IMR-90 (cell line): ENCODE measurements around the gene IL34. TPM values are rescaled to one million over a fixed set of nuclear protein-coding genes. Genes with fewer than 3 reads are reported as not detected.

Source experiments
- ATAC-seq: fragments of 200-7000 bp; cut with Tn5 transposase; 2 replicates; pipeline ENCODE4 v1.9.1; 2020; ENCODE audit warnings: low read depth, mild to moderate bottlenecking, moderate library complexity
- BruUV-seq: library from RNA; stranded (reverse); fragments of 400-500 nt; replicated peaks from 2 replicates; lab custom pipeline; 2021; lab: Mats Ljungman, UMichigan
- CTCF ChIA-PET: fragments of 300-600 bp; formaldehyde crosslinking; extraction: SDS; loops from one replicate; lab custom pipeline; 2021; ENCODE audit warnings: antibody characterized with exemption; lab: Yijun Ruan, JAX
- POLR2A ChIA-PET: fragments of 300-600 bp; sonication (Branson Sonifier 250); formaldehyde crosslinking; loops from one replicate; lab custom pipeline; 2022; ENCODE audit warnings: antibody characterized with exemption; ENCODE audit not compliant: unreplicated experiment; lab: Charles Lee
- DNase-seq: peaks from one replicate; pipeline ENCODE4 v3.0.0; 2013
- H2AFZ ChIP-seq: replicated peaks from 2 replicates; pipeline ENCODE3; 2013; ENCODE audit warnings: low read length, mild to moderate bottlenecking; ENCODE audit not compliant: poor library complexity
- H2AK5ac ChIP-seq: 2 replicates; pipeline ENCODE4 v1.6.1; 2013; ENCODE audit warnings: low read depth, low read length, inconsistent platforms
- H2AK9ac ChIP-seq: replicated peaks from 2 replicates; pipeline ENCODE3; 2013; ENCODE audit warnings: mild to moderate bottlenecking, low read depth, low read length, moderate library complexity; ENCODE audit not compliant: poor library complexity
- H2BK120ac ChIP-seq: 2 replicates; pipeline ENCODE4 v1.6.1; 2013; ENCODE audit warnings: low read depth, low read length, inconsistent platforms
- H2BK15ac ChIP-seq: 3 replicates; pipeline ENCODE4 v1.6.1; 2013; ENCODE audit warnings: low read depth, low read length, inconsistent platforms
- H2BK20ac ChIP-seq: 2 replicates; pipeline ENCODE4 v1.6.1; 2013; ENCODE audit warnings: low read depth, mild to moderate bottlenecking, inconsistent platforms, low read length, moderate library complexity
- H2BK5ac ChIP-seq: 2 replicates; pipeline ENCODE4 v1.6.1; 2013; ENCODE audit warnings: mild to moderate bottlenecking, low read depth, low read length, inconsistent platforms; ENCODE audit not compliant: poor library complexity, severe bottlenecking
- H3K14ac ChIP-seq: replicated peaks from 2 replicates; pipeline ENCODE4 v1.6.1; 2013; ENCODE audit warnings: low read depth, low read length, inconsistent platforms
- H3K18ac ChIP-seq: 2 replicates; pipeline ENCODE4 v1.6.1; 2013; ENCODE audit warnings: low read depth, low read length, control low read depth
- H3K23ac ChIP-seq: 2 replicates; pipeline ENCODE4 v1.6.1; 2013; ENCODE audit warnings: low read depth, low read length, inconsistent platforms
- H3K27ac ChIP-seq: 2 replicates; pipeline ENCODE4 v1.5.1; 2013; ENCODE audit warnings: mild to moderate bottlenecking, control low read depth, low read length; ENCODE audit not compliant: insufficient read depth
- H3K27me3 ChIP-seq: 2 replicates; pipeline ENCODE4 v1.6.1; 2013; ENCODE audit warnings: low read length; ENCODE audit not compliant: control insufficient read depth, insufficient read depth
- H3K36me3 ChIP-seq: 2 replicates; pipeline ENCODE4 v1.6.1; 2013; ENCODE audit warnings: low read length, mixed read lengths; ENCODE audit not compliant: control insufficient read depth, insufficient read depth
- H3K4ac ChIP-seq: 2 replicates; pipeline ENCODE4 v1.6.1; 2013; ENCODE audit warnings: low read depth, low read length, inconsistent platforms
- H3K4me1 ChIP-seq: 2 replicates; pipeline ENCODE4 v1.6.1; 2013; ENCODE audit warnings: low read length, mixed read lengths; ENCODE audit not compliant: control insufficient read depth, insufficient read depth
- H3K4me2 ChIP-seq: 2 replicates; pipeline ENCODE4 v1.6.1; 2013; ENCODE audit warnings: low read depth, mild to moderate bottlenecking, control low read depth, low read length, moderate library complexity
- H3K4me3 ChIP-seq: 2 replicates; pipeline ENCODE4 v1.5.1; 2013; ENCODE audit warnings: low read depth, mild to moderate bottlenecking, control low read depth, low read length, moderate library complexity; ENCODE audit not compliant: insufficient read depth
- H3K56ac ChIP-seq: 2 replicates; pipeline ENCODE4 v1.6.1; 2013; ENCODE audit warnings: low read length, inconsistent platforms; ENCODE audit not compliant: insufficient read depth; ENCODE audit errors: extremely low read depth
- H3K79me1 ChIP-seq, 2 experiments: 2 replicates each; pipeline ENCODE4 v1.6.1; 2013; ENCODE audit warnings: low read length in 2 of 2, inconsistent platforms in 1 of 2, low read depth in 1 of 2
- H3K9ac ChIP-seq: 2 replicates; pipeline ENCODE4 v1.6.1; 2013; ENCODE audit warnings: low read depth, low read length, control low read depth
- H3K9me1 ChIP-seq: 2 replicates; pipeline ENCODE4 v1.6.1; 2013; ENCODE audit warnings: low read length, inconsistent platforms; ENCODE audit not compliant: insufficient read depth
- H3K9me3 ChIP-seq: 2 replicates; pipeline ENCODE4 v1.6.1; 2013; ENCODE audit warnings: low read length; ENCODE audit not compliant: control insufficient read depth, insufficient read depth
- H4K20me1 ChIP-seq: 2 replicates; pipeline ENCODE4 v1.6.1; 2013; ENCODE audit warnings: low read length, inconsistent platforms; ENCODE audit not compliant: insufficient read depth
- H4K5ac ChIP-seq: 2 replicates; pipeline ENCODE4 v1.6.1; 2013; ENCODE audit warnings: mild to moderate bottlenecking, low read depth, low read length, control low read depth
- H4K8ac ChIP-seq, 2 experiments: 2 replicates each; pipeline ENCODE4 v1.6.1; 2013; ENCODE audit warnings: low read depth in 2 of 2, low read length in 2 of 2, control low read depth in 1 of 2, inconsistent platforms in 1 of 2
- H4K91ac ChIP-seq: 2 replicates; pipeline ENCODE4 v1.6.1; 2013; ENCODE audit warnings: low read depth, low read length, inconsistent platforms; ENCODE audit not compliant: insufficient read depth
- BHLHE40 ChIP-seq: fragments of 150-350 bp; IDR thresholded peaks from 2 replicates; pipeline ENCODE4 v1.6.1; 2016; ENCODE audit warnings: mild to moderate bottlenecking, low read depth, low read length
- CEBPB ChIP-seq: IDR thresholded peaks from 2 replicates; pipeline ENCODE4 v1.6.1; 2012; ENCODE audit warnings: low read depth, low read length, improper control_type of control experiment
- CHD1 ChIP-seq: IDR thresholded peaks from 2 replicates; pipeline ENCODE4 v1.6.1; 2012; ENCODE audit warnings: low read depth, low read length, improper control_type of control experiment
- FOS ChIP-seq: fragments of 150-350 bp; IDR thresholded peaks from 2 replicates; pipeline ENCODE4 v1.6.1; 2016; ENCODE audit warnings: low read depth, low read length
- MAFK ChIP-seq: IDR thresholded peaks from 2 replicates; pipeline ENCODE4 v1.6.1; 2012; ENCODE audit warnings: low read depth, low read length, improper control_type of control experiment
- MAZ ChIP-seq: IDR thresholded peaks from 2 replicates; pipeline ENCODE4 v1.6.1; 2012; ENCODE audit warnings: low read depth, mild to moderate bottlenecking, low read length, improper control_type of control experiment, moderate library complexity, borderline replicate concordance
- MXI1 ChIP-seq: IDR thresholded peaks from 2 replicates; pipeline ENCODE4 v1.6.1; 2012; ENCODE audit warnings: low read depth, mild to moderate bottlenecking, low read length, moderate library complexity, borderline replicate concordance
- NFE2L2 ChIP-seq: fragments of 150-350 bp; IDR thresholded peaks from 2 replicates; pipeline ENCODE4 v1.6.1; 2016; ENCODE audit warnings: low read depth, mild to moderate bottlenecking, low read length
- POLR2A ChIP-seq: IDR thresholded peaks from 2 replicates; pipeline ENCODE4 v1.6.1; 2012; ENCODE audit warnings: mild to moderate bottlenecking, low read depth, low read length
- RAD21 ChIP-seq: IDR thresholded peaks from 2 replicates; pipeline ENCODE4 v1.6.1; 2012; ENCODE audit warnings: low read length, improper control_type of control experiment
- RCOR1 ChIP-seq: IDR thresholded peaks from 2 replicates; pipeline ENCODE4 v1.6.1; 2012; ENCODE audit warnings: mild to moderate bottlenecking, low read length, improper control_type of control experiment; ENCODE audit not compliant: insufficient replicate concordance
- RFX5 ChIP-seq: IDR thresholded peaks from 2 replicates; pipeline ENCODE4 v1.8.0; 2012; ENCODE audit warnings: low read depth, mild to moderate bottlenecking, low read length, moderate library complexity
- SMC3 ChIP-seq: fragments of 150-350 bp; IDR thresholded peaks from 2 replicates; pipeline ENCODE4 v1.6.1; 2016; ENCODE audit warnings: low read depth, mild to moderate bottlenecking, antibody characterized with exemption, low read length, moderate library complexity
- WGBS, 2 experiments: methylation state at CpG; one replicate each; pipeline versions ENCODE4 v1.1.5 to v1.1.7; 2013; ENCODE audit warnings: missing lambda C conversion rate in 2 of 2; ENCODE audit not compliant: insufficient read length in 1 of 2; ENCODE audit errors: extremely low coverage in 2 of 2; 5-methylcytosine and 5-hydroxymethylcytosine counted together
- dilution Hi-C: fragments of 300-500 bp; cut with HindIII; formaldehyde crosslinking; loops from one replicate; pipeline ENCODE4 v1.14.3; 2018; ENCODE audit warnings: low sequenced_read_pairs; ENCODE audit not compliant: unreplicated experiment
- in situ Hi-C: fragments of 300-500 bp; cut with MboI; formaldehyde crosslinking; loops from 3 replicates; pipeline ENCODE4 v1.14.3; 2019; ENCODE audit warnings: low sequenced_read_pairs, inconsistent platforms, mixed read lengths
- intact Hi-C: fragments of 100-400 bp; cut with micrococcal nuclease; formaldehyde crosslinking; loops from 2 replicates; pipeline ENCODE4 v1.10.0; 2022
- polyA plus RNA-seq, 3 experiments: library from polyadenylated mRNA; depleted of rRNA; stranded (reverse); fragments of >200 nt; gene quantifications; 2 replicates each; pipeline ENCODE4 v1.2.3, GENCODE V29; 2012; ENCODE audit warnings: low replicate concordance in 1 of 3
- total RNA-seq: library from RNA; depleted of rRNA; stranded (reverse); fragments of >200 nt; gene quantifications from 2 replicates; pipeline ENCODE4 v1.2.3, GENCODE V29; 2012
- TF ChIP-seq, protein P1 (sequence below): conservative IDR thresholded peaks from 2 replicates; pipeline ENCODE4 v1.5.1; 2012; ENCODE audit warnings: mild to moderate bottlenecking, low read depth, low read length, improper control_type of control experiment
- TF ChIP-seq, protein P2 (sequence below): fragments of 150-350 bp; IDR thresholded peaks from 2 replicates; pipeline ENCODE4 v1.6.1; 2017; ENCODE audit warnings: mild to moderate bottlenecking, antibody characterized with exemption, low read length, low read depth

The IL34 gene
- total and polyA plus RNA-seq, 2 of the 4 experiments (the other 2 are of a cell fraction): 1.3 to 2.5 TPM

DNA sequence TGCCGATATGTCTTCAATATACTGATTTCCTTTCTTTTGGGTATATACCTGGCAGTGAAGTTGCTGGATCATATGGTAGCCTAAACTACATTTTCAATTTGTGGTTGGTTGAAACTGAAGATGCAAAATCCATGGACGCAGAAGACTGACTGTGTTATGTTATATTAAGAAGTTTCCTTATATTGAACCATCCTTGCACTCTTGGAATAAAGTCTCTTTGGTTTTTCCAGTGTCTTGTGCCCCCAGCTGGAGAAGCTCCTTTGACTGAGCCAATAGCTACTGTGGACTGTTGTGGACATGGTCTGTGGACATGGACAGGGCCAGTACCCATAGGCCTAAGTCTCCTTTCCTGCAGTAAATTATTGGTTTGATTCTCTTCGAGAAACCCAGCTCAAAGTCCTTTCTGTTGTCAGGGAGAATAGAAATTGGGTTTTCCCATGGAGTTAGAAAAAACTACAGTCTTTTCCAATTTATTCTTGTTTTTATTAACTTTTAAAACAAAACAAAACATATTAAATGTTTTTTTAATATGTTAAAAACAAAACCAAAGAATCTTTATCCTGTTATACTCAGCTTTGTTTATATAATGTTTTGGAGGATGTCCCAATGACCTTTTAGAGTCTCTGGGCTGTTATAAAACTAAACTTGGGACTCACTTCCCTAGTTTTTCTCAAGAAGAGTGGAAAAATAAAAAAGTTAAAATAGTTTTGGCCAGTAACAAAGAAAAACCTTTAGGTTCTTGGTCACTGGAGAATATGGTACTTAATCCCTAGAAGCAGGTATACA lies 15.2 kb upstream of the IL34 start:
- Histone ChIP-seq H3K18ac (peak overlapping the region; percentile 33), H2AFZ (no peak overlapping the region), H4K8ac (no peak overlapping the region), H3K4me1 (peaks cover 5% of the 10 kb centered on the region), H2AK5ac (0 out of 2 replicates have a peak overlapping the region, but pooled peaks have one; percentile 37), H3K9ac (no peak overlapping the region), H3K4me3 (no peak overlapping the region), H2AK9ac (no peak overlapping the region), H3K27ac (peak overlapping the region; percentile 63; the same call in 1 of the 2 replicates), H3K79me1 (no peaks in the 10 kb centered on the region), H3K27me3 (no peaks in the 10 kb centered on the region), H4K91ac (no peak overlapping the region), H3K9me3 (peaks cover 5% of the 10 kb centered on the region), H2BK120ac (no peak overlapping the region), H2BK20ac (no peak overlapping the region), H3K36me3 (no peaks in the 10 kb centered on the region), H3K4ac (no peak overlapping the region), H2BK5ac (no peak overlapping the region), H3K56ac (no peak overlapping the region), H4K5ac (no peak overlapping the region), H4K20me1 (peaks cover 5% of the 10 kb centered on the region; the same call in 1 of the 2 replicates), H3K14ac (no peak overlapping the region), H3K23ac (no peak overlapping the region), H3K4me2 (no peak overlapping the region), H2BK15ac (no peak overlapping the region), H3K9me1 (peaks cover 5% of the 10 kb centered on the region; the same call in 1 of the 2 replicates)
- intact Hi-C loops (no loop called here), dilution Hi-C loops (no loop called here), in situ Hi-C loops (loop anchor here (5.0 kb wide), 1 partner anchor 39 kb away; no protein-coding TSS in a partner anchor)
- BruUV-seq: no TSS peak
- WGBS, 2 experiments: no CpG with 5 or more reads among the region's 3 CpGs
- DNase-seq: peak; percentile 30
- ChIA-PET POLR2A (no interaction called here), CTCF (no interaction called here)
- no peak for ATAC-seq
- TF ChIP-seq BHLHE40: no peak
- TF ChIP-seq MAZ: no peak
- TF ChIP-seq RCOR1: no peak
- no peak for TF ChIP-seq NFE2L2
- TF ChIP-seq CEBPB: no peak
- no peak for TF ChIP-seq MAFK
- no peak for TF ChIP-seq RAD21
- no peak for TF ChIP-seq SMC3
- no peak for TF ChIP-seq RFX5
- TF ChIP-seq, protein P1, sequence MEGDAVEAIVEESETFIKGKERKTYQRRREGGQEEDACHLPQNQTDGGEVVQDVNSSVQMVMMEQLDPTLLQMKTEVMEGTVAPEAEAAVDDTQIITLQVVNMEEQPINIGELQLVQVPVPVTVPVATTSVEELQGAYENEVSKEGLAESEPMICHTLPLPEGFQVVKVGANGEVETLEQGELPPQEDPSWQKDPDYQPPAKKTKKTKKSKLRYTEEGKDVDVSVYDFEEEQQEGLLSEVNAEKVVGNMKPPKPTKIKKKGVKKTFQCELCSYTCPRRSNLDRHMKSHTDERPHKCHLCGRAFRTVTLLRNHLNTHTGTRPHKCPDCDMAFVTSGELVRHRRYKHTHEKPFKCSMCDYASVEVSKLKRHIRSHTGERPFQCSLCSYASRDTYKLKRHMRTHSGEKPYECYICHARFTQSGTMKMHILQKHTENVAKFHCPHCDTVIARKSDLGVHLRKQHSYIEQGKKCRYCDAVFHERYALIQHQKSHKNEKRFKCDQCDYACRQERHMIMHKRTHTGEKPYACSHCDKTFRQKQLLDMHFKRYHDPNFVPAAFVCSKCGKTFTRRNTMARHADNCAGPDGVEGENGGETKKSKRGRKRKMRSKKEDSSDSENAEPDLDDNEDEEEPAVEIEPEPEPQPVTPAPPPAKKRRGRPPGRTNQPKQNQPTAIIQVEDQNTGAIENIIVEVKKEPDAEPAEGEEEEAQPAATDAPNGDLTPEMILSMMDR: no peak
- no peak for TF ChIP-seq POLR2A
- TF ChIP-seq MXI1: no peak
- no peak for TF ChIP-seq CHD1
- TF ChIP-seq FOS: no peak
- TF ChIP-seq, protein P2, sequence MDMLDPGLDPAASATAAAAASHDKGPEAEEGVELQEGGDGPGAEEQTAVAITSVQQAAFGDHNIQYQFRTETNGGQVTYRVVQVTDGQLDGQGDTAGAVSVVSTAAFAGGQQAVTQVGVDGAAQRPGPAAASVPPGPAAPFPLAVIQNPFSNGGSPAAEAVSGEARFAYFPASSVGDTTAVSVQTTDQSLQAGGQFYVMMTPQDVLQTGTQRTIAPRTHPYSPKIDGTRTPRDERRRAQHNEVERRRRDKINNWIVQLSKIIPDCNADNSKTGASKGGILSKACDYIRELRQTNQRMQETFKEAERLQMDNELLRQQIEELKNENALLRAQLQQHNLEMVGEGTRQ: no peak
